ENCODE results near the gene PGC. TPM values are rescaled to one million over a fixed set of nuclear protein-coding genes. Genes with fewer than 3 reads are reported as not detected.
A peak's percentile ranks its signal among the peaks of the same experiment; 100 is the strongest.

Gene PGC
- total and polyA plus RNA-seq, 9 of the 15 experiments (the other 6 are each of a cell fraction or from before 2014, with no cell fraction given) = 0.17 to 0.40 TPM; not detected in 7

GRCh38 chr6:41757931-41758640 lies 10.9 kb upstream of the PGC start:
- H3K4me2 ChIP-seq (ENCODE audit: insufficient read depth, low read length) = no peak overlapping the region
- H3K79me2 ChIP-seq (ENCODE audit: control insufficient read depth, insufficient read depth, low read length) = no peaks in the 10 kb centered on the region
- CTCF ChIA-PET (ENCODE audit: low intra/inter-chr PET ratio) = no interaction called here
- TF ChIP-seq SIN3B (IDR thresholded peaks at IDR 0.05; ENCODE audit: low read depth) (no peak), FOXJ2 (tag; IDR thresholded peaks at IDR 0.05) (no peak), FOXP4 (CRISPR knock-in tag; IDR thresholded peaks at IDR 0.05; ENCODE audit: borderline replicate concordance) (no peak), EGR1 (conservative IDR thresholded peaks at IDR 0.05) (peak; percentile 48)
- no peak overlapping the region for H2AFZ ChIP-seq (ENCODE audit: low read depth, low read length)
- no peaks in the 10 kb centered on the region for H4K20me1 ChIP-seq (replicated peaks; ENCODE audit: control insufficient read depth, insufficient read depth, low read length)
- in situ Hi-C loops (cut with MboI) (no loop called here), intact Hi-C loops (cut with micrococcal nuclease) (no loop called here)
- no TSS peak for BruUV-seq (replicated peaks)
- no peaks in the 10 kb centered on the region for H3K9me3 ChIP-seq (replicated peaks; ENCODE audit: control insufficient read depth, insufficient read depth, low read depth, low read length)
- H3K27ac ChIP-seq (ENCODE audit: extremely low read depth, low read depth, low read length) = no peak overlapping the region
- H3K9ac ChIP-seq (ENCODE audit: insufficient read depth in 1 of 2, low read depth in 2 of 2, low read length in 2 of 2) = no peak overlapping the region
- peaks cover 37 to 60% of the 10 kb centered on the region in 2 experiments for H3K27me3 ChIP-seq (ENCODE audit: control insufficient read depth in 2 of 2, insufficient read depth in 2 of 2, low read length in 2 of 2)
- FAIRE-seq = no peak
- H3K4me3 ChIP-seq = no peak overlapping the region
- no peak for ATAC-seq
- H3K36me3 ChIP-seq (ENCODE audit: control insufficient read depth, insufficient read depth, low read length) = no peaks in the 10 kb centered on the region
- POLR2A ChIA-PET = interaction anchor here (0.9 to 1.6 kb wide), 4 partner anchors 9 to 16 kb away, joined by 3 to 6 read pairs (median 4); no protein-coding TSS in a partner anchor
- no peak for DNase-seq (ENCODE audit: extremely low read depth in 1 of 4, low spot score in 3 of 4)
- H3K9me1 ChIP-seq (ENCODE audit: control insufficient read depth, insufficient read depth, low read length) = no peaks in the 10 kb centered on the region
- WGBS (ENCODE audit: insufficient coverage, low coverage, missing lambda C conversion rate) = 9% methylated on average over 8 of the region's 8 CpGs
- peaks cover 0 to 7% of the 10 kb centered on the region in 2 experiments; a peak in 1 of 5 replicates for H3K4me1 ChIP-seq (replicated peaks in 1 of 2; ENCODE audit: control insufficient read depth in 2 of 2, insufficient read depth in 2 of 2, low read length in 2 of 2)
